H9 (cell line): ENCODE data around the gene ATXN7. TPM values are rescaled to one million over a fixed set of nuclear protein-coding genes. Genes with fewer than 3 reads are reported as not detected.

Experiments
- DNase-seq: peaks from one replicate; pipeline ENCODE4 v3.0.0-alpha.2; 2017
- H2AFZ ChIP-seq: one replicate; pipeline ENCODE4 v1.6.1; 2013; ENCODE audit warnings: mild to moderate bottlenecking, low read length, control low read depth, moderate library complexity
- H2AK5ac ChIP-seq: 2 replicates; pipeline ENCODE4 v1.6.1; 2013; ENCODE audit warnings: low read length, control low read depth, mixed read lengths; ENCODE audit not compliant: insufficient read length
- H2BK120ac ChIP-seq: one replicate; pipeline ENCODE4 v1.6.1; 2013; ENCODE audit warnings: low read depth, mild to moderate bottlenecking, low read length, control low read depth, inconsistent platforms; ENCODE audit not compliant: poor library complexity, severe bottlenecking
- H2BK12ac ChIP-seq: 2 replicates; pipeline ENCODE4 v1.6.1; 2013; ENCODE audit warnings: low read length, control low read depth, mixed read lengths, low read depth; ENCODE audit not compliant: insufficient read length
- H2BK15ac ChIP-seq: 2 replicates; pipeline ENCODE4 v1.6.1; 2013; ENCODE audit warnings: low read depth, low read length, control low read depth
- H2BK20ac ChIP-seq: one replicate; pipeline ENCODE4 v1.6.1; 2013; ENCODE audit warnings: low read depth, mild to moderate bottlenecking, low read length, control low read depth, inconsistent platforms; ENCODE audit not compliant: poor library complexity, severe bottlenecking
- H2BK5ac ChIP-seq: 2 replicates; pipeline ENCODE4 v1.6.1; 2013; ENCODE audit warnings: low read length, control low read depth, mixed read lengths; ENCODE audit not compliant: insufficient read length
- H3K14ac ChIP-seq: 2 replicates; pipeline ENCODE4 v1.6.1; 2013; ENCODE audit warnings: low read length, control low read depth; ENCODE audit not compliant: insufficient read depth
- H3K18ac ChIP-seq: 2 replicates; pipeline ENCODE4 v1.6.1; 2013; ENCODE audit warnings: low read depth, mild to moderate bottlenecking, mixed read lengths, low read length, control low read depth; ENCODE audit not compliant: insufficient read length
- H3K23ac ChIP-seq: 2 replicates; pipeline ENCODE4 v1.6.1; 2013; ENCODE audit warnings: low read length, control low read depth, mixed read lengths, low read depth; ENCODE audit not compliant: insufficient read length
- H3K23me2 ChIP-seq: 2 replicates; pipeline ENCODE4 v1.6.1; 2013; ENCODE audit warnings: low read depth, mild to moderate bottlenecking, mixed read lengths, low read length, control low read depth; ENCODE audit not compliant: insufficient read length, poor library complexity, severe bottlenecking
- H3K27ac ChIP-seq: 2 replicates; pipeline ENCODE4 v1.5.1; 2013; ENCODE audit warnings: low read length, control low read depth, mixed read lengths, low read depth; ENCODE audit not compliant: insufficient read length
- H3K27me3 ChIP-seq: 2 replicates; pipeline ENCODE4 v1.6.1; 2013; ENCODE audit warnings: low read length, control low read depth, inconsistent platforms; ENCODE audit not compliant: insufficient read depth
- H3K4ac ChIP-seq: 2 replicates; pipeline ENCODE4 v1.6.1; 2013; ENCODE audit warnings: low read depth, mild to moderate bottlenecking, control low read depth, inconsistent platforms, low read length, moderate library complexity
- H3K4me1 ChIP-seq: 2 replicates; pipeline ENCODE4 v1.6.1; 2013; ENCODE audit warnings: low read length, control low read depth, inconsistent platforms; ENCODE audit not compliant: insufficient read depth
- H3K4me2 ChIP-seq: 2 replicates; pipeline ENCODE4 v1.6.1; 2013; ENCODE audit warnings: low read length, control low read depth, mixed read lengths; ENCODE audit not compliant: insufficient read length, insufficient read depth
- H3K56ac ChIP-seq: 2 replicates; pipeline ENCODE4 v1.6.1; 2013; ENCODE audit warnings: low read depth, mild to moderate bottlenecking, mixed read lengths, low read length, control low read depth; ENCODE audit not compliant: insufficient read length
- H3K79me1 ChIP-seq: 2 replicates; pipeline ENCODE4 v1.6.1; 2013; ENCODE audit warnings: low read depth, mild to moderate bottlenecking, moderate library complexity, low read length, control low read depth, inconsistent platforms; ENCODE audit not compliant: insufficient read depth, poor library complexity, severe bottlenecking
- H3K79me2 ChIP-seq: 2 replicates; pipeline ENCODE4 v1.6.1; 2013; ENCODE audit warnings: low read length, control low read depth, inconsistent platforms; ENCODE audit not compliant: insufficient read depth
- H3K9ac ChIP-seq: 2 replicates; pipeline ENCODE4 v1.6.1; 2013; ENCODE audit warnings: low read length, control low read depth, mixed read lengths; ENCODE audit not compliant: insufficient read length; ENCODE audit errors: extremely low read depth
- H3K9me3 ChIP-seq: one replicate; pipeline ENCODE4 v1.6.1; 2013; ENCODE audit warnings: low read depth, low read length, inconsistent platforms; ENCODE audit not compliant: control insufficient read depth
- H3T11ph ChIP-seq: one replicate; pipeline ENCODE4 v1.6.1; 2013; ENCODE audit warnings: mild to moderate bottlenecking, low read length, control low read depth, inconsistent platforms
- H4K20me1 ChIP-seq: one replicate; pipeline ENCODE4 v1.6.1; 2013; ENCODE audit not compliant: control insufficient read depth, insufficient read length, insufficient read depth
- H4K5ac ChIP-seq: 2 replicates; pipeline ENCODE4 v1.6.1; 2013; ENCODE audit warnings: low read depth, mild to moderate bottlenecking, mixed read lengths, low read length, control low read depth; ENCODE audit not compliant: insufficient read length
- H4K8ac ChIP-seq: replicated peaks from 2 replicates; pipeline ENCODE4 v1.6.1; 2013; ENCODE audit warnings: low read length, control low read depth, mixed read lengths, low read depth; ENCODE audit not compliant: insufficient read length
- H4K91ac ChIP-seq: 2 replicates; pipeline ENCODE4 v1.6.1; 2013; ENCODE audit warnings: low read depth, mild to moderate bottlenecking, moderate library complexity, mixed read lengths, low read length, control low read depth; ENCODE audit not compliant: insufficient read length
- H3K27ac Mint-ChIP-seq, 3 experiments: 2 replicates in 2 of 3; 3 replicates in 1 of 3; pipeline ENCODE4 v1.8.0; 2020 to 2021; ENCODE audit warnings: mixed read lengths in 3 of 3, mild to moderate bottlenecking in 1 of 3, moderate library complexity in 1 of 3
- H3K27me3 Mint-ChIP-seq: 2 replicates; pipeline ENCODE4 v1.8.0; 2021; ENCODE audit warnings: low read depth, mild to moderate bottlenecking, moderate library complexity, mixed read lengths
- H3K36me3 Mint-ChIP-seq, 3 experiments: 2 replicates in 2 of 3; 3 replicates in 1 of 3; pipeline ENCODE4 v1.8.0; 2020 to 2021; ENCODE audit warnings: low read depth in 3 of 3, mixed read lengths in 3 of 3; ENCODE audit not compliant: insufficient read depth in 1 of 3
- H3K4me1 Mint-ChIP-seq, 2 experiments: 2 replicates each; pipeline ENCODE4 v1.8.0; 2020; ENCODE audit warnings: mixed read lengths in 2 of 2
- H3K4me3 Mint-ChIP-seq, 2 experiments: 2 replicates in 1 of 2; 3 replicates in 1 of 2; pipeline ENCODE4 v1.8.0; 2020 to 2021; ENCODE audit warnings: mild to moderate bottlenecking in 2 of 2, mixed read lengths in 2 of 2, moderate library complexity in 1 of 2
- H3K9me3 Mint-ChIP-seq, 2 experiments: 2 replicates in 1 of 2; 3 replicates in 1 of 2; pipeline ENCODE4 v1.8.0; 2020; ENCODE audit warnings: mild to moderate bottlenecking in 2 of 2, mixed read lengths in 2 of 2, moderate library complexity in 1 of 2
- WGBS: extraction: QIAGEN DNeasy Blood & Tissue Kit; methylation state at CpG from one replicate; pipeline ENCODE4 v1.1.7; 2013; ENCODE audit warnings: missing lambda C conversion rate, low lambda C conversion rate, mixed read lengths; ENCODE audit not compliant: insufficient read length; ENCODE audit errors: extremely low coverage; 5-methylcytosine and 5-hydroxymethylcytosine counted together
- total RNA-seq: library from RNA; stranded (reverse); gene quantifications from 2 replicates; pipeline ENCODE4 v1.2.1, GENCODE V29; 2021
- TF ChIP-seq, protein P1 (sequence below): fragments of 200-600 bp; sonication (generic); conservative IDR thresholded peaks from 3 replicates; pipeline ENCODE4 v1.8.0; 2021; ENCODE audit warnings: antibody characterized with exemption, mild to moderate bottlenecking

ATXN7 gene
- total RNA-seq, 1 experiment from 2014 or later, result 21.5 TPM

DNA sequence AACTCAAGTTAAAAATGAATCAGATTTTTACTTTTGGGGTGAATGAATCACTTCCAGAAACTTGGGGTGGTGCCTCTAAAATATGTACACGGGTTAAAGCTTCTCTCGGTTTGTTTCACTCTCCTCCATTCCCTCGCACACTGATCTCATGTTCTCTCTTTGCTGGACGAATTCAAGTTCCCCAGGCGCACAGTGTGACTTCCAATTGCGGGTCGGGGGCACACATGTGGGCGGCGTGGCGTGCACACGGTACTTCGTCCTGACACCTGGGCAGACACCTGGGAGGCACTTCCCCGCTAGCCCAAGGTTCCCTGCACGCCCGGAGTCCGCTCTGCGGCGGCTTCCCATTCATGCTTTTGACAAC is 47.8 kb downstream of the ATXN7 start:
- H3K27me3 Mint-ChIP-seq, result no peaks in the 10 kb centered on the region; the same call in none of the 2 replicates
- H2BK15ac ChIP-seq, result no peak overlapping the region; the same call in 1 of the 2 replicates
- peak overlapping the region; percentile 92 for H3K4me2 ChIP-seq
- H3K18ac ChIP-seq, result no peak overlapping the region
- no peak overlapping the region for H3K4ac ChIP-seq
- no peak overlapping the region for H4K91ac ChIP-seq
- no peak overlapping the region for H3K9ac ChIP-seq
- TF ChIP-seq, protein P1, sequence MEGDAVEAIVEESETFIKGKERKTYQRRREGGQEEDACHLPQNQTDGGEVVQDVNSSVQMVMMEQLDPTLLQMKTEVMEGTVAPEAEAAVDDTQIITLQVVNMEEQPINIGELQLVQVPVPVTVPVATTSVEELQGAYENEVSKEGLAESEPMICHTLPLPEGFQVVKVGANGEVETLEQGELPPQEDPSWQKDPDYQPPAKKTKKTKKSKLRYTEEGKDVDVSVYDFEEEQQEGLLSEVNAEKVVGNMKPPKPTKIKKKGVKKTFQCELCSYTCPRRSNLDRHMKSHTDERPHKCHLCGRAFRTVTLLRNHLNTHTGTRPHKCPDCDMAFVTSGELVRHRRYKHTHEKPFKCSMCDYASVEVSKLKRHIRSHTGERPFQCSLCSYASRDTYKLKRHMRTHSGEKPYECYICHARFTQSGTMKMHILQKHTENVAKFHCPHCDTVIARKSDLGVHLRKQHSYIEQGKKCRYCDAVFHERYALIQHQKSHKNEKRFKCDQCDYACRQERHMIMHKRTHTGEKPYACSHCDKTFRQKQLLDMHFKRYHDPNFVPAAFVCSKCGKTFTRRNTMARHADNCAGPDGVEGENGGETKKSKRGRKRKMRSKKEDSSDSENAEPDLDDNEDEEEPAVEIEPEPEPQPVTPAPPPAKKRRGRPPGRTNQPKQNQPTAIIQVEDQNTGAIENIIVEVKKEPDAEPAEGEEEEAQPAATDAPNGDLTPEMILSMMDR, result no peak
- H3K27ac Mint-ChIP-seq, result peak overlapping the region; percentile 10 to 60 (median 41); a peak in 4 of 7 replicates
- H2BK120ac ChIP-seq, result no peak overlapping the region
- H3K9me3 Mint-ChIP-seq, result no peaks in the 10 kb centered on the region; a peak in 1 of 5 replicates
- H2AFZ ChIP-seq, result no peak overlapping the region
- peak overlapping the region; percentile 72 to 84 for H3K4me3 Mint-ChIP-seq
- H3K36me3 Mint-ChIP-seq, result peaks cover 7 to 18% (median 18%) of the 10 kb centered on the region in 3 experiments
- no peaks in the 10 kb centered on the region for H3K27me3 ChIP-seq
- no peak overlapping the region for H2AK5ac ChIP-seq
- H3K23ac ChIP-seq, result no peak overlapping the region
- H3T11ph ChIP-seq, result no peak overlapping the region
- no peak for DNase-seq
- H3K4me1 ChIP-seq, result no peaks in the 10 kb centered on the region
- H4K5ac ChIP-seq, result no peak overlapping the region
- no peaks in the 10 kb centered on the region for H3K79me1 ChIP-seq
- no peak overlapping the region for H2BK5ac ChIP-seq
- H3K56ac ChIP-seq, result no peak overlapping the region
- no peak overlapping the region for H2BK12ac ChIP-seq
- H3K27ac ChIP-seq, result no peak overlapping the region
- H3K14ac ChIP-seq, result peak overlapping the region; percentile 8; the same call in 1 of the 2 replicates
- no peak overlapping the region for H2BK20ac ChIP-seq
- H4K20me1 ChIP-seq, result no peaks in the 10 kb centered on the region
- H3K79me2 ChIP-seq, result no peaks in the 10 kb centered on the region
- no peaks in the 10 kb centered on the region for H3K9me3 ChIP-seq
- H3K4me1 Mint-ChIP-seq, result peaks cover 21 to 26% of the 10 kb centered on the region in 2 experiments
- H3K23me2 ChIP-seq, result peaks cover 10% of the 10 kb centered on the region
- no CpG with 5 or more reads among the region's 18 CpGs for WGBS
- H4K8ac ChIP-seq, result no peak overlapping the region
